Lower lobe of right lung (tissue), 2 donors: ENCODE data around the gene GRAMD1B. TPM values are rescaled to one million over a fixed set of nuclear protein-coding genes. Genes with fewer than 3 reads are reported as not detected.

ENCODE experiments used
- ATAC-seq, 2 donors: fragments of 200-7000 bp; cut with Tn5 transposase; one replicate each; pipeline ENCODE4 v1.9.1; 2020 to 2022; ENCODE audit warnings: mild to moderate bottlenecking in 2 of 2, moderate library complexity in 2 of 2
- DNase-seq: peaks from one replicate; pipeline ENCODE4 v3.0.0-alpha.2; 2020
- H3K27ac ChIP-seq: fragments of 200-600 bp; one replicate; pipeline ENCODE4 v1.8.0; 2022
- H3K27me3 ChIP-seq: fragments of 200-600 bp; one replicate; pipeline ENCODE4 v1.8.0; 2022; ENCODE audit warnings: low read depth
- H3K36me3 ChIP-seq: fragments of 200-600 bp; one replicate; pipeline ENCODE4 v1.8.0; 2022; ENCODE audit warnings: mild to moderate bottlenecking
- H3K4me1 ChIP-seq: fragments of 200-600 bp; one replicate; pipeline ENCODE4 v1.8.0; 2022
- H3K4me3 ChIP-seq: fragments of 200-600 bp; one replicate; pipeline ENCODE4 v1.8.0; 2022; ENCODE audit warnings: mild to moderate bottlenecking
- H3K9me3 ChIP-seq: fragments of 200-600 bp; one replicate; pipeline ENCODE4 v1.8.0; 2022
- CTCF ChIP-seq: fragments of 200-600 bp; IDR thresholded peaks from one replicate; pipeline ENCODE4 v1.8.0; 2022; ENCODE audit warnings: antibody characterized with exemption, mild to moderate bottlenecking
- intact Hi-C: fragments of 100-400 bp; cut with DNase I; formaldehyde crosslinking; loops from one replicate; pipeline ENCODE4 v1.11.0; 2022
- total RNA-seq: library from RNA; stranded (reverse); fragmentation: NEBNext Ultra II Directional; extraction: Animal tissue kit (Norgen Biotek cat#: 25700); gene quantifications from one replicate; pipeline ENCODE4 v1.2.1, GENCODE V29; 2021
- donor health status: DM: no; HTN: yes; CAD: no; lungs with severe emphysema.

Gene GRAMD1B
- total RNA-seq, 1 donor from 2014 or later: 9.9 TPM

- DNase-seq (no peak), ATAC-seq (no peak)
- no peak overlapping the region for H3K27ac ChIP-seq
- H3K36me3 ChIP-seq: no peaks in the 10 kb centered on the region
- no peak overlapping the region for H3K4me3 ChIP-seq
- no peak for TF ChIP-seq CTCF
- H3K4me1 ChIP-seq: no peaks in the 10 kb centered on the region
- H3K9me3 ChIP-seq: no peaks in the 10 kb centered on the region
- no peaks in the 10 kb centered on the region for H3K27me3 ChIP-seq
- intact Hi-C loops: no loop called here
These were observed 173.6 kb downstream of the GRAMD1B start for GRCh38 chr11:123603666-123604065.

- Histone ChIP-seq H3K4me1 (no peaks in the 10 kb centered on the region), H3K27ac (no peak overlapping the region), H3K4me3 (no peak overlapping the region), H3K36me3 (no peaks in the 10 kb centered on the region), H3K9me3 (no peaks in the 10 kb centered on the region), H3K27me3 (no peaks in the 10 kb centered on the region)
- TF ChIP-seq CTCF: no peak
- intact Hi-C loops: no loop called here
- ATAC-seq (no peak), DNase-seq (no peak)
These were observed 177.7 kb downstream of the GRAMD1B start for GRCh38 chr11:123607781-123608180.

GRCh38 chr11:123608371-123608770, 178.3 kb downstream of the GRAMD1B start:
- DNase-seq (no peak), ATAC-seq (no peak)
- Histone ChIP-seq H3K27ac (no peak overlapping the region), H3K4me1 (no peaks in the 10 kb centered on the region), H3K27me3 (no peaks in the 10 kb centered on the region), H3K9me3 (no peaks in the 10 kb centered on the region), H3K36me3 (no peaks in the 10 kb centered on the region), H3K4me3 (no peak overlapping the region)
- intact Hi-C loops: no loop called here
- no peak for TF ChIP-seq CTCF

GRCh38 chr11:123608945-123609344, 178.9 kb downstream of the GRAMD1B start:
- intact Hi-C loops: no loop called here
- H3K27ac ChIP-seq: no peak overlapping the region
- no peak overlapping the region for H3K4me3 ChIP-seq
- H3K36me3 ChIP-seq: no peaks in the 10 kb centered on the region
- H3K9me3 ChIP-seq: no peaks in the 10 kb centered on the region
- no peak for DNase-seq
- no peaks in the 10 kb centered on the region for H3K4me1 ChIP-seq
- ATAC-seq: no peak
- no peaks in the 10 kb centered on the region for H3K27me3 ChIP-seq
- TF ChIP-seq CTCF: no peak

- no peak for TF ChIP-seq CTCF
- Histone ChIP-seq H3K4me1 (no peaks in the 10 kb centered on the region), H3K4me3 (no peak overlapping the region), H3K36me3 (no peaks in the 10 kb centered on the region), H3K27ac (no peak overlapping the region), H3K27me3 (no peaks in the 10 kb centered on the region), H3K9me3 (no peaks in the 10 kb centered on the region)
- intact Hi-C loops: no loop called here
- DNase-seq: no peak
- no peak for ATAC-seq
These were observed 181.6 kb downstream of the GRAMD1B start for GRCh38 chr11:123611698-123612097.
